Measurements from ENCODE around the gene PNRC2.

The PNRC2 gene, protein sequence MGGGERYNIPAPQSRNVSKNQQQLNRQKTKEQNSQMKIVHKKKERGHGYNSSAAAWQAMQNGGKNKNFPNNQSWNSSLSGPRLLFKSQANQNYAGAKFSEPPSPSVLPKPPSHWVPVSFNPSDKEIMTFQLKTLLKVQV

DNA sequence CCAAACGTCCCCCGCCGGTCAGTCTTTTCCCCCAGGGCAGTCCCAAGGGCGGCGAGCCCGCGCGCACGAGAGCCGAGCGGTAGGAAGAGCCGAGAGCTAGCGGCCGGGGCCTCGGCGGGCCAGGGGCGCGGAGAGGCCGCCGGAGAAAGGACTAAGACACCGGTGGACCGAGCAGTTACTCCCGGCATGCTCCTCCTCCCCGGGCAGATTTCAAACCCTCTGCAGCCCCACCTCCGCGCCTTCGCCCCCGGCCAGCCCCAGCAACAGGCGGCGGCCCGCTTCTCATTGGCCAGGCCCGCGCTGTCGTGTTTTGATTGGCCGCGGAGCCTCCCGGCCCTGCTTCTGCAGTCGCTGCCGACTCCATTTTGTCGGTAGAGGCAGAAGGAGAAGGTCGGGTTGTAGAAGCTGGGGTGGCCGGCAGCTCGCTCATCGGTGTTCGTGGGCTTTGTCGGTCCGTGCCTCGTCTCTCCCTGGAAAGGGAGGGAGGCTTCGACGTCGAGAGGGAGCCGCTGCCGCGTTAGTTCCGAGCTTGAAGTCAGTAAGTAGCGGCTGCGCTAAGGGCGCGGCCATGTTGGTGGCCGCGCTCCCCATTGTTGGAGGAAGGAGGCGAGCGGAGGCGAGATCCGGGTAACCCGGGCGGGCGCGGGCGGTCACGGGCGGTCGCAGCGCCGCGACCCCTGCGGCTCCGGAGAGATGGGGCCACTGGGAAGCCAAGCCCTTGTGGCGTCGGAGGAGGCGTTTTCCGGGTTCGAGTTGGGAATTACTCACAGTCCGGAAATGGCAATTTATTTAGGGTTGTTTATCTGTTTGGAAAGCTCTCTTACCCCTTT is at the start of gene PNRC2:
Gene PNRC2 (plus strand): TSS at position 368 of the 830 bp plus-strand sequence. CDS start 1,630 bp downstream, outside the sequence.
- DNase-seq, result peak; percentile 97

DNA sequence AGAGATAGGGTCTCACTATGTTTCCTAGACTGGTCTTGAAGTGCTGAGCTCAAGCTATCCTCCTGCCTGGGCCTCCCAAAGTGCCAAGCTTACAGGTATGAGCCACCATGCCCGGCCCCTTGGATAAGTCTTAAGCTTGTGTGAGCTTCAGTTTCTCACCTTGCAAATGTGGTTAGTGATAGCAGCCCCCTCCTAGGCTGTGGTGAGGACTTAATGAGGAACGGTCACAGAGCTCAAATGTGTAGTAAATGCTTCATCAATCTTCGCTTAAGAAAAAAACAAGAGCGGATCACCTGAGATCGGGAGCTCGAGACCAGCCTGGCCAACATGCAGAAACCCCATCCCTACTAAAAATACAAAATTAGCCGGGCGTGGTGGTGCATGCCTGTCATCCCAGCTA is 49.5 kb upstream of the PNRC2 start:
- no peak for DNase-seq

DNA sequence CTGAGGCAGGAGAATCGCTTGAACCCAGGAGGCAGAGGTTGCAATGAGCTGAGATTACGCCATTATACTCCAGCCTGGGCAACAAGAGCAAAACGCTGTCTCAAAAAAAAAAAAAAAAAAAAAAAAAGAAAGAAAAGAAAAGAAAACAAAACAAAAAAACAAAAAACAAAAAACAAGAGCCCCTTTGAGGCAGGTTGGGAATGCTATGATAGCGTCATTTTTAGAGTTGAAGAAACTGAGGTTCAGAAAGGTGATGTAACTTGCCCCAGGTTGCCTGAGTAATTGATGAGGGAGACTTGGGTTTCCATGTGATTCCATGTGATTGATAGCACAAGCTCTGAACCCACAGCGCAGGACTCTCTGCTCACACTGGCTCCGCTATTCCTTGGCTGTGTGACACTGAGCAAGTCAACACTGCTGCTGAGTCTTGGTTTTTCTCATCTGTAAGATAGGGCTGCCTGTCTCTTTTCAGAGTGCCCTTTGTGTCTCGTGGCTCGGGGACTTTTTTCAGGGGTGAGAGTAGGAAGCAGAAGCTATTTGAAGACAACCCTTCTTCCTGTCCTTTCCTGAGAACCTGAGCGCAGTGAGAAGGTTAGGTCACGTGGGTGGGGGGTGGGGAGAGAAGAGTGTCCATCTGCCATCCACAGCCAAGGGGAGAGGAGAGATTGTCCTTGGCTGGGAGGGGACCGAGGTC is 48.9 kb upstream of the PNRC2 start:
- DNase-seq, result no peak

DNA sequence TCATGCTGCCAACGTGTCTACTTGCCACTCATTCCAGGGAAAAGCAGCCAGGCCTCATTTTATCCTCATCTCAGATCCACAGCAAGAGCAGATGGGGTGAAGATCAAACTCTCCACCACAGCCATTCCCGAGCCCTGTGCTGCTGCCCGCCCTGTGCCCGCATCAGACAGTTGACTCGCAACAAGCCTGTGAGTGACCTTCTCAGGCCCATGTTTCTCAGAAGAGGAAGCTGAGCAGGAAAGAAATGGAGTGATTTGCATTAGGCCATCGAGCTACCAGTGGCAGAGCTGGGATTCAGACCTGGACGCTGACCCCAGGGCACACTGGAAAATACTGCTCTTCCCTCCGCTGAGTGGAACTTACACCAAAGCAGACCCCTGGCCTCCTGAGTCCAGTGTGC is 47.7 kb upstream of the PNRC2 start:
- no peak for DNase-seq

DNA sequence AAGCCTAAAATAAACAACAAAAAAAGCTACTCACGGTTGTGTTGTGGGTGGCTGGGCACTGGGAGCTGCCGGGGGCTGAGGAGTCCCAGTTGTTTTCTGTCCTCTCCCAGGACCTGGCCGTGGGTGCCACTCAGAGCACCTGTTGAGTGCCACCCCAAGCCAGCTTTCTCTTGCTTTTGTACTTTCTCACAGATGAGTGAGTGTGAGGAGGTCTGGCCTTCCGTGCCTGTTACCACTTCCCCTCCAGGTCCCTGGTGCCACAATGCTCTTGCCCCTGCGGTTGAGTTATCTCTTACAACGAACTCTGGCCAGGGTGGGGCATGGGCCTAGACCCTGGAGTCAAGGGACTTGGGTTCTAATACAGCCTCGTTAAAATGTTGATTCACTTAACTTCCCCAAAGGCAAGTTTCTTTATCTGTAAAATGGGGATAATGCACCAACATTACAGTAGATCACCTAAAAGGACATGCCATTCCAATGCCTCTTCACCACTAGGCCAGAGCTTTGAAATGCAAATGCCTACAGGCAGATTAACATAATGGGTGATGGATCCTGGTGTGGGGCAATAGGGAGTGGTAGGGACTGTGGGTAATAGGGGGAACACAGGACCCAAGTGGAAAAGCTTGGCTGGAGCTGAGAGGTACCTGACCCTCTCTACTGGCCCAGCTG is 46.3 kb upstream of the PNRC2 start, which contains the start of gene CNR2:
Gene CNR2 (minus strand): TSS at position 151 of the 669 bp plus-strand sequence. CDS start 37,745 bp downstream, outside the sequence.
- DNase-seq, result peak; percentile 73

DNA sequence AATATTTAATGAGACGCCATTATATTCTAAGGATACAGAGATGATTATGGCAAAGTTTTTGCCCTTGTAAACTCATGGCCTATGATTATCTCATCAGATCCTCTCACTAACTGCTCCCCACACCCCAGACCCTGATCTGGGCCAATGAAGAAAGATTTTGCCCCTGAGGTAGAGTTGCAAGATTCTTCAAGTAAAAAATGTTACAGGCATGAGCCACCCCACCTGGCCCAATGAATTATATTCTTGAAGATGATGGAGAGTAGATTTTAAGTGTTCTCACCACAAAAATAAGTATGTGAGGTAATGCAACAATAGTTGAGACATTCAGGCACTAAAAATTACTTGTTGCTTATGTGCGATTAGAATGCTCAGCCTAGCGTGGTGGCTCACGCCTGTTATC is 44.7 kb upstream of the PNRC2 start:
- no peak for DNase-seq

DNA sequence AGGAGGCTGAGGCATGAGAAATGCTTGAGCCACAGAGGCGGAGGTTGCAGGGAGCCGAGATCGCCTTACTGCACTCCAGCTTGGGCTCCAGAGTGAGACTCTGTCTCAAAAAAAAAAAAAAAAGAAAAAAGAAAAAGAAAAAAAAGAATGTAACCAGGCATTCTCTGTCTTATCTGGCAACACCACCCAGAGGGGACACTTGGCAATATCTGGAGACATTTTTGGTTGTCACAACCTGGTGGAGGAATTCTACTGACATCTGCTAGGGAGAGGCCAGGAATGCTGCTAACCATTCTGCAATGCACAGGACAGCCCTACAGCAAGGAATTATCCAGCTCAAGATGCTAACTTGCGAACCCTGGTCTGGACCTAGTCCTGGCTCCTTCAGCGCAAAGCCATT is 44.2 kb upstream of the PNRC2 start:
- peak; percentile 58 for DNase-seq

DNA sequence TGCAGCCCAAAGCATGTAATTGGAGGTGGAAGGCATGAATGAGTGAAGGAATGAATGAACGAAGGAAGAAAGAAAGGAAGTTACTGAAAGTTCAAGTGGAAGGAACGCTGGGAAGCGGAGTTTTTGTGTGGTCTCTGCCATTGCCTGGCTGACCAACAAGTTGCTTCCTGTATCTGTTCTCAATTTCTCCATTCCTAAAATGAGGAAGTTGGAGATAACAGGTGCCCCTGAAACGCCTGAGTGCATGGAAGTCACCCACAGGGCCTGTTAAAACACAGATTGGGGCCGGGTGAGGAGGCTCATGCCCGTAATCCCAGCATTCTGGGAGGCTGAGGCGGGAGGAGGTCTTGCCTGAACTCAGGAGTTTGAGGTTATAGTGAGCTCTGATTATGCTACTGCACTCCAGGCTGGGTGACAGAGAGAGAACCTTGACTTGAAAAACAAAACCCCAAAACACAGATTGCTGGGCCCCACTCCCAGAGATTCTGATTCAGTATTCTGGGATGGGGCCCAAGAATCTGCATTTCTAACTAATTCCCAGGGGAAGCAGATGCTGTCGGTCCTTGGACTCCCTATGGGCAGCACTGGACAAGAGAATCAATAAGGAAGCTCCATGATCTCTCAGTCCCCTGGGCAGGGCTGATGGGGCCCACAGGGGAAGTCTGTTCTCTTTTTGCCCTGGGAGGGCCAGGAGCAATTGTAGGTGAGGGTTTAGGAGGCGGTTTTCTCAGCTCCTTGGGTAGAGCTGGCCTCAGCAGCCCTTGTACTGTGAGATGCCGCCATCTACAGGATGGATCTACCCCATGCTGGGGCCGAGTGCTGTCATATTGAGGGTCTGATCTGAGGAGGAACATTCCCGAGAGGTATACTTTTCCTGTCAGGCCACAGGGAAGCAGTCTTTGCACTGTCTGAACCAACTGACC is 43.2 kb upstream of the PNRC2 start:
- DNase-seq, result peak; percentile 89

DNA sequence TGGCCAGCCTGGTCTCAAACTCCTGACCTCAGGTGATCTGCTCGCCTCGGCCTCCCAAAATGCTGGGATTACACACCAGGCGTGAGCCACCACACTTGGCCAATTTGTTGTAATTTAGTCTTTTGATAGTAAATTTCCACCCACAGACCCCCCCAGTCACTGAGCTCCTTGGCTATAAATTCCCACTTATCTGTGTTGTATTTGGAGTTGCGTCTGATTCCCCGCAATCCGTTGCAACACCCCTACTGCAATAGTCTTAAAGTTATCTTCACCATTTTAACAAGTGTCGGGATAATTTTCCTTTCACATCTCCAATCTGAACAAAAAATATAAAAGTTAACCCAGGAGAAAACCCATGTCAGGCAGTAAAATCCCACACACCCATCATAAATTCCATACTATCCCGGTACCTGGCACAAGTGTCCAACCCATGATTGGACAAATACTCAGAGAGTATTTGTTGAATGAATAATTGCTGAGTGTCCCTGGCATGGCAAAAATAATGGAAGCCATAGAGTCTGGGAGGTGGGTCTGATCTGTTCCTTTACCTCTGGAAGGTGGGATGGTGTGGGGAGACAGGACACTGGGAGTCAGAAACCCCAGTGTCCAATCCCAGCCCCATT is 37.2 kb upstream of the PNRC2 start:
- DNase-seq, result no peak

DNA sequence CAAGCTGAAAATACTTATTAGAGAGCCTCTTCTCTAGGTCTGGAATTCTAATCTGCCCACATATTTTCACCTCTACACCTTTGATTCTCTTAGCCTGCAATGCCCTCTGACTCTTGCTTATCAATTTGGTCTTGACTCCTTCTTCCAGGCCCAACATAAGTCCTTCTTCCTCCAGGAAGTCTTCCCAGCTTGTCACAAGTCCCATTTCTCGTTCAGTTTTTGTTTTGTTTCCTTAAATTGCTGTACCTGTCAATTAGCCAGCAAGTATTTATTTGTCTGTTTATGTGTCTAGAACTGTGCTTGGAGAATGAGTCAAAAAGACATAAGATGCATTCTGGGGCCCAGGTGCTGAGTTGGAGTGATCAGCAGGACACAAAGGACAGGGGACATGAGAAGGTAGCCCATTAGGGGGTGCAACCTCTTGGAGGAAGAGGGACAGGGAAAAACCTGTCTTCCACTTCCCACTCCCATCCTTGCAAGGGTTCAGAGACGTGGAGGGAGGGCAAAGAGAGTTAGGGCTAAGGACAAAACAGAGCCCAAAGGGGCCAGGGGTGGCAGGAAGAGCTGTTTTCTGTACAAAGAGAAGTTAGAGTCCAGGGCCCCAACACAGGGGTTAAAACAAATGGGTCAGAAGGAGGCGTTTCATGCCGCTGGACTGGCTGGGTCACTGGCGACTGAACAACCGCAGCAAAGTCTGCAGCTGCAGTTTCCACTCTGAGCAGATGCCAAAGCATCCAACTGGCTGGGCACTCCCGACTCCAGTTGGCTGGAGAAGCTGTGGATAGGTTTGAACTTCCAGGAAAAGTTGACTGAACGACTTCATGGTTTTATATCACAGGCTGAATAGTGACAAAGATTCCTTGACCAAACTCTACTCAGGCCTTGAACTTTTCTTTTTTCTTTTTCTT is 35.8 kb upstream of the PNRC2 start:
- DNase-seq, result no peak

DNA sequence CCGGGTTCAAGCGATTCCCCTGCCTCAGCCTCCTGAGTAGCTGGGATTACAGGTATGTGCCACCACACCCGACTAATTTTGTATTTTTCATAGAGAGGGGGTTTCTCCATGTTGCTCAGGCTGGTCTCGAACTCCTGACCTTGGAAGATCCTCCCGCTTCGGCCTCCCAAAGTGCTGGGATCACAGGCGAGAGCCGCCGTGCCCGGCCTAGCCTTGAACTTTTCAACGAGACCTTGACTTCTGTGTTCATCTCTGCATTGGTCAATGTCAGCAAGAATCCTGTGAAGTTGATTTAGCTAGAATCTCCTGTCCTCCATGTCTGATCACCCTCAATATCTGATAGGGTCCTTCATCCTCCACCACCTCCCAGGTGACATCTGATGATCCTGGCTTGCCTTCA is 35.0 kb upstream of the PNRC2 start:
- no peak for DNase-seq

DNA sequence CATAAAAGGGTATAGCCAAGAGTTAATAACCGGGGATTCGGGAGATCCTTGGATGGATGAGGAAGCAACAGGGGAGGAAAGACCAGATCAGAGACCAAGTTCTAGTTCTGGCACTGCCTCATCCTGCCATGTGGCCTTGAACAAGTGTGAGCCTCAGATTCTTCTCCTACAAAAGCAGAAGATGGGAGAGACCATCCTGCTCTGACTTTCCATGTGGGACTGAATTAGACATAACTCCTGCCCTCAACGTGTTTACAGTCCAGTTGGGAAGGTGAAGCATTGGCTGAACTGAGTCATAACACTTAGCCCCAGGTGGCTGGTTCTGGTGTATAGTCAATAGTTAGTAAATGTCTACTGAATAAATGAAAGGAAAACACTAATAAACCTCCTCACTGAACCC is 34.3 kb upstream of the PNRC2 start:
- no peak for DNase-seq

DNA sequence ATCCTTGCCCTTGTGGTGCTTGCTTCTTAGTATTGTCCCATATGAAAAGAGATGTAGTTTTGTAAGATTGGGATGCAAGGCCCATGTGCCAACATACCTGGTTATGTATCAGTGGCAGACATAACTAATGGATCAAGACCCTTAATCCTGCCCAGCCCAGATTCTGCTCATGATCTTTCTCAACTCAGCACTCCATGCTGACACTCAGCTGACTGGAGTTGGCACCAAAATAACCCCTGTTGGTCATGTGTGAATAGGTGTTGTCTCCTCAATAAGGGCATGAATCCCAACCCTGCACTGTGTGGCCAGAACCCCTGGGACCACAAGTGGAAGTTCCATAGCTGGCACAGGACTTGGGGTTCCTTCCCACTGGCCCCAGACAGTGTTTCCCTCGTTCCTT is 32.5 kb upstream of the PNRC2 start:
- DNase-seq, result no peak

DNA sequence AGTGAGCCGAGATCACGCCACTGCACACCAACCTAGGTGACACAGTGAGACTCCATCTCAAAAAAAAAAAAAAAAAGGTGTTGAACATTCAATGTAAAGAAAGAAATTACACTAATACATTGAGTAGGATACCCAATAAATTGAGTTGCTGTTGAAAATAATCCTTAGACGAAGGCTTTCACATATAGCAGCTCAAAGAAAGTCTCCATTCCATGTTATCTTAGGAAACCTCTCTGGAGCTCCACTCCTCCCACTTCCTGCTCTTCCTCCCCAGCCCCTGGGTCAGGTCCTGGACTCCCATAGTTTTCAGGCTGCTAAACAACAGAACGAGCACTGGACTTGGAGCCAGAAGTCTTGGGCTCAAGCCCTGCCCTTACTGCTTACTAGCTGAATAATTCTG is 30.8 kb upstream of the PNRC2 start:
- no peak for DNase-seq

DNA sequence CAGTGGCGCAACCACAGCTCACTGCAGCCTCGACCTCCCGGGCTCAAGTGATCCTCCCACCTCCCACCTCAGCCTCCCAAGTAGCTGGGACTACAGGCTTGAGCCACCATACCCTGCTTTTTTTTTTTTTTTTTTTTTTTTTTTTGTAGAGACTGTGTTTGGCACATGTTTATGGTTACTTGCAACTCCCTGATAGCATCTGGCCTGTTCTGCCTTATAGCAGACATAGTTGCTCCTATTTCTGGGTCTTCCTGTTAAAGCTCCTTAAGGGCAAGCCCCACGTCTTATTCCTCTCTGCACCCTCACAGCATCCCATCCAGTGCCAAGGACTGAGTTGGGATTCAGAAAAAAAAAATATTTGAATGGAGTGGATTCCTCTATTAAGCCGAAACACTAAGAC is 29.4 kb upstream of the PNRC2 start:
- DNase-seq, result no peak

DNA sequence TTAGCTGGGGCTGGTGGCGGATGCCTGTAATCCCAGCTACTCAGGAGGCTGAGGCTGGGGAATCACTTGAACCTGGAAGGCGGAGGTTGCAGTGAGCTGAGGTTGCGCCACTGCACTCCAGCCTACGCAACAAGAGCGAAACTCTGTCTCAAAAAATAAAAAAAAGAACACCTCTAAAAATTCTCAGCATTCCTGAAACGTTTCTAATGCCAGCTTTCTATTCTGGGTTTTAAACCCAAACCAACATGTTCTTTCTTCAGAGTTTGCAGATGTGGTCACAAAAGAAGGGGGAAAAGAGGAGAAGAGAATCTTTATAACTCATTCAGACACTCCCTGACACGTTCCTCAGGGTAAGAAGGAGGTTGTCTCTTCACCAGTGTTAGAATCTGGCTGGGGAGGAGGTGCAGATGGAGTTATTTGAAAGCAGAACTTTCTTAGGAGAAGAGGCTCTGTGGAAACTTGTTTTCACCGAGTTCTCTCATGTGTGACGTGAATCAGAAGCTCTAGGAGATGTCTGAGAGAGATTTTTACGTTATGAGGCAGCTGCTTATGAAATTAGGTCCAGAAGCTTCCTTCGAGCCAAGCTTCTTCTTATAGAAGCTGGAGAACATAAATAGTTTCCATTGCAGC is 28.7 kb upstream of the PNRC2 start:
- no peak for DNase-seq

DNA sequence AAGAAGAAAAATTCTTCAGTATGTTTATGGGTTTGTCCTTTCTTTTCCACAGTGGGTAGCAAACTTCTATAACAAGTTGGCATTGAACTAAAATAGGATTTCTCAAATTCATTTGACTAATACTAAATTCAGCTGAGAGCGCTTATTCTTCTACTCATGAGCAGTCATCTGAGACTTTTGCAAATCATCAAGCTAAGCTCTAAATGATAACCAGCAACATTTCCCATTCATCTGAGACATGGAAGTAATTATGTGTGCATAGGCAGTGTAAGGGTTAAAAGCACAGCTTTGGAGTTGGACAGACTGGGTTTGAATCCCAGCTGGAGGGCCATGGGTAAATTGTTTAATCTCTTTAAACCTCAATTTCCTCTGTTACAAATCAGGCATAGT is 28.1 kb upstream of the PNRC2 start:
- DNase-seq, result no peak

DNA sequence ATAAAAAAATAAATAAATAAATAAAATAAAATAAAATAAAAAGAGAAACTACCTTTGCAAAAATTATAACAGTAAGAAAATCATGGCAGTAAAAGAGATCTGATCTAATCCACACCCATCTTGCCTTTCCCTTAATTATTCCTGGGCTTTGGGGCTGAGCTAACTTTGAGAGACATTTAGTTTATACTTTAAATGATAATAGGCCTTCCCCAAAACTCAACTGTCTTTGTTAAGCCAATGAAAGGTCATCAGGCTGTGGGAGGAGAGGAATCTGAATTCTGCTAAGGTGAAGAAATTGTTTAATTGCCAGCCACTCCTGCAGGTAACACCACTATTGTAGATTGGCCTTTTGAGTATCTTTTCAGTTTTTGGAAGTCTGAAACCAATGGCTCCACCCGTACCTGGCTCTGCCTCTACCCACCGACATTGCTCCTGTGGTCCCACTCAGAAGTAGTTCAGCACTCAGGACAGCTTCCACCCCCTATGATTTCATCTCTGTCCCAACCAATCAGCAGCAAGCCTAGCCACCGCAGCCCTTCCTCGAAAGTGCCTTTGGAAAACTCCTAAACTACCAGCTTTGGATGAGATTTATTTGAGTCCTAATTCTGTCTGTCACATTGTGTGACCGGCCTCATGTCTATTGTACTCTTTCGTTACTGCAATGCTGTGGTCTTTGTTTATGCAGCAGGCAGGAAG is 23.0 kb upstream of the PNRC2 start:
- DNase-seq, result no peak

DNA sequence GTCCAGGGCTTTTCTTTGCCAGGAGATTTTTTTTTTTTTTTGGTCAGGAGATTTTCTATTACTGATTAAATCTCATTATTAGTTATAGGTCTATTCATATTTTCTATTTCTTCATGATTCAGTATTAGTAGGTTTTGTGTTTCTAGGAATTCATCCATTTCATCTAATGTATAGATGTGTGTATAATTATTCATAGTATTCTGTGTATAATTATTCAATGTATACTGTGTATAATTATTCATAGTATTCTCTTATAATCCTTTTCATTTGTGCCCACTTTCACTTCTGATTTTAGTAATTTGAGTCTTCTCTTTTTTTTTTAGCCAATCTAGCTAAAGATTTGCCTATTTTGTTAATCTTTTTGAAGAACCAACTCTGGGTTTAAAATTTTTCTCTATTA is 12.3 kb upstream of the PNRC2 start:
- DNase-seq, result no peak

DNA sequence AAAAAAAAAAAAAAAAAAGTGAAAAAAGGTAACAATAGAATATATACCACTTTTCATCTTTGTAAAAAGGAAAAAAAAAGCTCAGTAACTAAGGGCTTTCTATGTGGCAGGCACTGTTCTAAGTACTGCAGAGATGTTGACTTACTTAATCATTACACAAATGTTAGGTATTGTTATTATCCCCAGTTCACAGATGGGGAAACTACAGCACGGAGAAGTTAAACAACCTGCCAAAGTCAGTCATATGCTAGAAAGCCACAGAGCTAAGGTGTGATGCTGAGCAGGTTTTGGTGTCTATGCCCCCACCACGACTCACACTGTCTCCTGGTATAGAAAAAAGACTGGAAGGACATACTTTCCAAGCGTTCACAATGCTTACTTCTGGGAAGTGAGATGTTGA is 6.6 kb upstream of the PNRC2 start:
- DNase-seq, result no peak
